PFSK-1 (cell line): Measurements from ENCODE around the gene CCN2.

ENCODE experiments used
- FOXP2 ChIP-seq: optimal IDR thresholded peaks from 2 replicates; pipeline ENCODE3; 2011; ENCODE audit warnings: borderline replicate concordance, control low read depth, inconsistent platforms; ENCODE audit not compliant: insufficient read depth; ENCODE audit errors: extremely low read length, extremely low read depth
- POLR2AphosphoS5 ChIP-seq: IDR thresholded peaks from 2 replicates; pipeline ENCODE4 v1.6.1; 2012; ENCODE audit warnings: low read depth, mild to moderate bottlenecking, control low read depth, low read length, moderate library complexity
- SIN3A ChIP-seq: IDR thresholded peaks from 2 replicates; pipeline ENCODE4 v1.6.1; 2012; ENCODE audit warnings: mild to moderate bottlenecking, low read length, moderate library complexity, borderline replicate concordance; ENCODE audit not compliant: insufficient read depth
- TAF1 ChIP-seq: IDR thresholded peaks from 2 replicates; pipeline ENCODE4 v1.6.1; 2012; ENCODE audit warnings: low read length, control low read depth, borderline replicate concordance; ENCODE audit not compliant: insufficient read depth
- TF ChIP-seq, protein P1 (sequence below), 2 experiments: IDR thresholded peaks; 2 replicates each; pipeline versions ENCODE4 v1.6.1 to v1.8.0; 2011 to 2012; ENCODE audit warnings: low read depth in 2 of 2, low read length in 2 of 2, control low read depth in 1 of 2, inconsistent platforms in 1 of 2, mild to moderate bottlenecking in 1 of 2, moderate library complexity in 1 of 2; ENCODE audit not compliant: insufficient read depth in 1 of 2

DNA sequence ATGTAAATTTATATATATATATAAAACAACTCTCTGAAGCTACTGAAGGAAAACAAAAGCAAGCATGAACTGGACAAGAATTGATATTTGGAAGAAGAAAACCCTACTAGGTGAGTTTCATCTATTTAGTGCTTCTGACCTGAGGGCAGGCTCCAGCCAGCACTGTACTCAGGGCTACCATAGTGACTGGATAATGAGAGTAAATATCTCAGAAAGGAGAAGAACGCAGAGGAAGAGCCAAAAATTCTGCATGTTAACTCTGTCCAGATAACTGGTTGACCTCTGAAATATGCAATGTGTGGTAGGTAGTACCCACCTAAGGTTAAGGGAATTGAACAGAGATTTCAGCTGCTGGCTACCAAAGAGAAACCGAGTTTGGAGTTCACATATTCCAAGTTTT is 41.4 kb upstream of the CCN2 start:
- TF ChIP-seq TAF1, result no peak
- no peak for TF ChIP-seq POLR2AphosphoS5
- TF ChIP-seq, protein P1, sequence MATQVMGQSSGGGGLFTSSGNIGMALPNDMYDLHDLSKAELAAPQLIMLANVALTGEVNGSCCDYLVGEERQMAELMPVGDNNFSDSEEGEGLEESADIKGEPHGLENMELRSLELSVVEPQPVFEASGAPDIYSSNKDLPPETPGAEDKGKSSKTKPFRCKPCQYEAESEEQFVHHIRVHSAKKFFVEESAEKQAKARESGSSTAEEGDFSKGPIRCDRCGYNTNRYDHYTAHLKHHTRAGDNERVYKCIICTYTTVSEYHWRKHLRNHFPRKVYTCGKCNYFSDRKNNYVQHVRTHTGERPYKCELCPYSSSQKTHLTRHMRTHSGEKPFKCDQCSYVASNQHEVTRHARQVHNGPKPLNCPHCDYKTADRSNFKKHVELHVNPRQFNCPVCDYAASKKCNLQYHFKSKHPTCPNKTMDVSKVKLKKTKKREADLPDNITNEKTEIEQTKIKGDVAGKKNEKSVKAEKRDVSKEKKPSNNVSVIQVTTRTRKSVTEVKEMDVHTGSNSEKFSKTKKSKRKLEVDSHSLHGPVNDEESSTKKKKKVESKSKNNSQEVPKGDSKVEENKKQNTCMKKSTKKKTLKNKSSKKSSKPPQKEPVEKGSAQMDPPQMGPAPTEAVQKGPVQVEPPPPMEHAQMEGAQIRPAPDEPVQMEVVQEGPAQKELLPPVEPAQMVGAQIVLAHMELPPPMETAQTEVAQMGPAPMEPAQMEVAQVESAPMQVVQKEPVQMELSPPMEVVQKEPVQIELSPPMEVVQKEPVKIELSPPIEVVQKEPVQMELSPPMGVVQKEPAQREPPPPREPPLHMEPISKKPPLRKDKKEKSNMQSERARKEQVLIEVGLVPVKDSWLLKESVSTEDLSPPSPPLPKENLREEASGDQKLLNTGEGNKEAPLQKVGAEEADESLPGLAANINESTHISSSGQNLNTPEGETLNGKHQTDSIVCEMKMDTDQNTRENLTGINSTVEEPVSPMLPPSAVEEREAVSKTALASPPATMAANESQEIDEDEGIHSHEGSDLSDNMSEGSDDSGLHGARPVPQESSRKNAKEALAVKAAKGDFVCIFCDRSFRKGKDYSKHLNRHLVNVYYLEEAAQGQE (IDR thresholded peaks at IDR 0.05; ENCODE audit: insufficient read depth in 1 of 2, low read depth in 2 of 2, low read length in 2 of 2), result no peak
- TF ChIP-seq SIN3A, result no peak
- no peak for TF ChIP-seq FOXP2
